ENCODE results near the gene TMEM170B. TPM values are rescaled to one million over a fixed set of nuclear protein-coding genes. Genes with fewer than 3 reads are reported as not detected.

The TMEM170B gene
- polyA plus RNA-seq, 4 donors, result 9.2 to 10.5 (median 9.8) TPM

Other genes with a start within 250 kb of the TMEM170B start
- gene ADTRP, start 241.1 kb downstream of the TMEM170B start, polyA plus RNA-seq (ENCODE audit: insufficient read length in 4 of 4), result 1 to 10 TPM; 1.3 to 3.1 (median 2.7) TPM

Measured in right renal pelvis (tissue), 4 donors.